ENCODE measurements around the gene FARS2.

DNA sequence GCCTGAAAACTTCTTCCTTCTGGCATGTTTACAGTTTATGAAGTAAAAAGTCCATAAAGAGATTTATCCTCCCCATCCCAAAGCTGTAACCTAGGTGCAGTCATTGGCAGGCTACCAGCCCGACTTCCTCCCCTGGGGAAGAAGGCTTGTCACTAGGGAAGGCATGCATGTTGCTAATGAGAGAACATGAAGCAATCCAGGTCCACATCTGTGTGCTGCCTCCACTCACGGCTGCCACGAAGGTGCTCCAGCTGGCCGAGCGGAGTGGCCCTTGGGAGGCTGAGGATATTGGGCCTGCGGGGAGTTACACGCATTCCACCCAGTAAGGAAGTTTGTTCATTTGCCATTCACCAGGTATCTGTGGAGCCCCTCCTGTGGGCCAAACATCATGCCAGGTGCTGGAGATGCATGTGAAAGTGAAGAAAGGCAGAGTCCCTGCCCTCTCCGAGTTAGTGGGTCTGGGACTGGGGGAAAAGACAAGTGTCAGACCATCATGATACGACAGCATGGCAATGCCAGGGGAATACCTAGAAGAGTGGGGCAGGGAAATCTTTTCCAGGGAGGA, 488.4 kb downstream of the FARS2 start:
- TF ChIP-seq, protein P1, sequence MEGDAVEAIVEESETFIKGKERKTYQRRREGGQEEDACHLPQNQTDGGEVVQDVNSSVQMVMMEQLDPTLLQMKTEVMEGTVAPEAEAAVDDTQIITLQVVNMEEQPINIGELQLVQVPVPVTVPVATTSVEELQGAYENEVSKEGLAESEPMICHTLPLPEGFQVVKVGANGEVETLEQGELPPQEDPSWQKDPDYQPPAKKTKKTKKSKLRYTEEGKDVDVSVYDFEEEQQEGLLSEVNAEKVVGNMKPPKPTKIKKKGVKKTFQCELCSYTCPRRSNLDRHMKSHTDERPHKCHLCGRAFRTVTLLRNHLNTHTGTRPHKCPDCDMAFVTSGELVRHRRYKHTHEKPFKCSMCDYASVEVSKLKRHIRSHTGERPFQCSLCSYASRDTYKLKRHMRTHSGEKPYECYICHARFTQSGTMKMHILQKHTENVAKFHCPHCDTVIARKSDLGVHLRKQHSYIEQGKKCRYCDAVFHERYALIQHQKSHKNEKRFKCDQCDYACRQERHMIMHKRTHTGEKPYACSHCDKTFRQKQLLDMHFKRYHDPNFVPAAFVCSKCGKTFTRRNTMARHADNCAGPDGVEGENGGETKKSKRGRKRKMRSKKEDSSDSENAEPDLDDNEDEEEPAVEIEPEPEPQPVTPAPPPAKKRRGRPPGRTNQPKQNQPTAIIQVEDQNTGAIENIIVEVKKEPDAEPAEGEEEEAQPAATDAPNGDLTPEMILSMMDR (IDR thresholded peaks at IDR 0.05; ENCODE audit: low read depth, low read length): no peak
- no peak for TF ChIP-seq EZH2phosphoT487 (IDR thresholded peaks at IDR 0.05; ENCODE audit: low read depth)

Data from OCI-LY3 (cell line).